Trophoblast cell (in vitro differentiated cells and primary cell): ENCODE measurements around the gene AUH.

ENCODE experiments used
- DNase-seq, 2 donors: peaks; one replicate each; pipeline ENCODE4 v3.0.0-alpha.2; 2016
- H2AFZ ChIP-seq: 2 replicates; pipeline ENCODE4 v1.6.1; 2013; ENCODE audit warnings: low read length, moderate library complexity, mild to moderate bottlenecking; ENCODE audit not compliant: insufficient read depth, poor library complexity
- H2AK5ac ChIP-seq: 2 replicates; pipeline ENCODE4 v1.6.1; 2013; ENCODE audit warnings: mild to moderate bottlenecking, low read length
- H2BK120ac ChIP-seq: 2 replicates; pipeline ENCODE4 v1.6.1; 2013; ENCODE audit warnings: low read length, mild to moderate bottlenecking, moderate library complexity; ENCODE audit not compliant: insufficient read depth, poor library complexity
- H2BK12ac ChIP-seq: 2 replicates; pipeline ENCODE4 v1.6.1; 2013; ENCODE audit warnings: mild to moderate bottlenecking, low read length, moderate library complexity
- H2BK5ac ChIP-seq: 2 replicates; pipeline ENCODE4 v1.6.1; 2013; ENCODE audit warnings: low read length, low read depth, moderate library complexity, mild to moderate bottlenecking; ENCODE audit not compliant: poor library complexity
- H3K14ac ChIP-seq: 2 replicates; pipeline ENCODE4 v1.6.1; 2013; ENCODE audit warnings: mild to moderate bottlenecking, low read length
- H3K18ac ChIP-seq: 2 replicates; pipeline ENCODE4 v1.6.1; 2013; ENCODE audit warnings: mild to moderate bottlenecking, low read length
- H3K23ac ChIP-seq: 2 replicates; pipeline ENCODE4 v1.6.1; 2013; ENCODE audit warnings: low read length
- H3K27ac ChIP-seq: 2 replicates; pipeline ENCODE4 v1.5.1; 2013; ENCODE audit warnings: low read depth, mild to moderate bottlenecking, inconsistent platforms, low read length, moderate library complexity
- H3K27me3 ChIP-seq: 2 replicates; pipeline ENCODE4 v1.6.1; 2013; ENCODE audit warnings: inconsistent platforms, mild to moderate bottlenecking, low read length, moderate library complexity; ENCODE audit not compliant: insufficient read depth
- H3K36me3 ChIP-seq, 2 experiments: 1 replicate in 1 of 2; 2 replicates in 1 of 2; pipeline ENCODE4 v1.6.1; 2013; ENCODE audit warnings: low read length in 2 of 2, mild to moderate bottlenecking in 2 of 2, moderate library complexity in 1 of 2; ENCODE audit not compliant: insufficient read depth in 2 of 2, control insufficient read depth in 1 of 2
- H3K4ac ChIP-seq: 2 replicates; pipeline ENCODE4 v1.6.1; 2013; ENCODE audit warnings: low read depth, mild to moderate bottlenecking, low read length, moderate library complexity
- H3K4me1 ChIP-seq, 2 experiments: 1 replicate in 1 of 2; 2 replicates in 1 of 2; pipeline ENCODE4 v1.6.1; 2013; ENCODE audit warnings: low read length in 2 of 2, mild to moderate bottlenecking in 2 of 2, moderate library complexity in 1 of 2; ENCODE audit not compliant: insufficient read depth in 2 of 2, control insufficient read depth in 1 of 2
- H3K4me2 ChIP-seq: 2 replicates; pipeline ENCODE4 v1.6.1; 2013; ENCODE audit warnings: inconsistent platforms, mild to moderate bottlenecking, low read length, moderate library complexity
- H3K4me3 ChIP-seq: 2 replicates; pipeline ENCODE4 v1.5.1; 2013; ENCODE audit warnings: mild to moderate bottlenecking, low read depth, low read length, inconsistent platforms
- H3K79me1 ChIP-seq: one replicate; pipeline ENCODE4 v1.6.1; 2013; ENCODE audit warnings: low read length
- H3K79me2 ChIP-seq: 2 replicates; pipeline ENCODE4 v1.6.1; 2013; ENCODE audit warnings: low read length, mild to moderate bottlenecking; ENCODE audit not compliant: control insufficient read depth, insufficient read depth, poor library complexity
- H3K9ac ChIP-seq: 2 replicates; pipeline ENCODE4 v1.6.1; 2013; ENCODE audit warnings: mild to moderate bottlenecking, low read length
- H3K9me3 ChIP-seq: 2 replicates; pipeline ENCODE4 v1.6.1; 2013; ENCODE audit warnings: low read depth, mild to moderate bottlenecking, control low read depth, inconsistent platforms, low read length; ENCODE audit not compliant: insufficient read depth
- H4K12ac ChIP-seq: 2 replicates; pipeline ENCODE4 v1.6.1; 2013; ENCODE audit warnings: low read depth, mild to moderate bottlenecking, low read length, moderate library complexity
- H4K8ac ChIP-seq: 2 replicates; pipeline ENCODE4 v1.6.1; 2013; ENCODE audit warnings: low read depth, mild to moderate bottlenecking, low read length, moderate library complexity
- H4K91ac ChIP-seq: one replicate; pipeline ENCODE4 v1.6.1; 2013; ENCODE audit warnings: low read depth, mild to moderate bottlenecking, low read length, moderate library complexity
- WGBS: extraction: QIAGEN DNeasy Blood & Tissue Kit; methylation state at CpG from one replicate; pipeline ENCODE4 v1.1.7; 2013; ENCODE audit warnings: missing lambda C conversion rate; ENCODE audit not compliant: insufficient read length, insufficient coverage; ENCODE audit errors: extremely low coverage; 5-methylcytosine and 5-hydroxymethylcytosine counted together

Gene AUH

DNA sequence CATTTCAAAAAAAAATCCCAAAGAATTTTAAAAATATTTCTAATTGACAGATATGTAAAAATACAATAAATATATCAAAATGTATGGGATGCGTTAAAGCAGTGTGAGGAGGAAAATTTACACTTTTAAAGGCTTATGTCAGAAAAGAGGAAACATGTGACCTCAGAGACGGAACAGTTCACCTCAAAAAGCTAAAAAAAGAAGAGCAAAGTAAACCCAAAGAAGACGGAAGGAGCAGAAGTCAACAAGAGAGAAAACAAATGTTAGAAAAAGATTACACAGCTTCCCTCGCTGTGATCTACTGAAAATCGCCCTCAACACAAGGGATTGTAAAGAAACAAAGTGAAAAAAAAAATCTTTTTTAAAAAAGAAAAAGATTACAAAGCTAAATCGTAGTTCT is 186.9 kb downstream of the AUH start:
- no peak for DNase-seq
- H3K23ac ChIP-seq = no peak overlapping the region
- H2BK5ac ChIP-seq = no peak overlapping the region
- peaks cover 0 to 3% of the 10 kb centered on the region in 2 experiments for H3K4me1 ChIP-seq
- H4K12ac ChIP-seq = no peak overlapping the region
- no peaks in the 10 kb centered on the region for H3K36me3 ChIP-seq
- no peak overlapping the region for H4K8ac ChIP-seq
- no peak overlapping the region for H3K4me2 ChIP-seq
- H3K79me1 ChIP-seq = peaks cover 2% of the 10 kb centered on the region
- no peak overlapping the region for H3K27ac ChIP-seq
- H2BK12ac ChIP-seq = no peak overlapping the region
- no peaks in the 10 kb centered on the region for H3K79me2 ChIP-seq
- H3K9me3 ChIP-seq = no peaks in the 10 kb centered on the region
- no CpG with 5 or more reads among the region's 6 CpGs for WGBS
- H2AFZ ChIP-seq = no peak overlapping the region
- no peak overlapping the region for H3K18ac ChIP-seq
- H2BK120ac ChIP-seq = no peak overlapping the region
- no peak overlapping the region for H4K91ac ChIP-seq
- no peak overlapping the region for H3K4me3 ChIP-seq
- H3K9ac ChIP-seq = no peak overlapping the region
- H3K4ac ChIP-seq = no peak overlapping the region
- H2AK5ac ChIP-seq = no peak overlapping the region
- no peak overlapping the region for H3K14ac ChIP-seq
- no peaks in the 10 kb centered on the region for H3K27me3 ChIP-seq

DNA sequence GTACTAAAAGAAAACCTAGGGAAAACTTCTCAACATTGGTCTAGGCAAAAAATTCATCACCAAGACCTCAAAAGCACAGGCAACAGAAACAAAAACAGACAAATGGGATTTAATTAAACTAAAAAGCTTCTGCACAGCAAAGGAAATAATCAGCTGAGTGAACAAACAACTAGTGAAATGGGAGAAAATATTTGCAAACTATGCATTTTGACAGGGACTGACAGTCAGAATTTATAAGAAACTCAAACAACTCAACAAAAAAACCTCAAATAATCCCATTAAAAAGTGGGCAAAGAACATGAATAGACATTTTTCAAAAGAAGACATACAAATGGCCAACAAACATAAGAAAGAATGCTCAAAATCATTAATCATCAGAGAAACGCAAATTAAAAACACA is 189.4 kb downstream of the AUH start:
- Histone ChIP-seq H3K36me3 (no peaks in the 10 kb centered on the region), H3K4me2 (no peak overlapping the region), H2BK120ac (no peak overlapping the region), H4K12ac (no peak overlapping the region), H3K9ac (no peak overlapping the region), H3K4me1 (no peaks in the 10 kb centered on the region), H4K8ac (no peak overlapping the region), H3K4ac (no peak overlapping the region), H3K4me3 (no peak overlapping the region), H4K91ac (no peak overlapping the region), H2BK12ac (no peak overlapping the region), H3K79me1 (no peaks in the 10 kb centered on the region), H2AK5ac (no peak overlapping the region), H3K14ac (no peak overlapping the region), H3K27ac (no peak overlapping the region), H3K27me3 (no peaks in the 10 kb centered on the region), H2AFZ (no peak overlapping the region), H3K9me3 (no peaks in the 10 kb centered on the region), H3K79me2 (no peaks in the 10 kb centered on the region), H3K23ac (no peak overlapping the region), H2BK5ac (no peak overlapping the region), H3K18ac (no peak overlapping the region)
- no CpG with 5 or more reads among the region's 1 CpG for WGBS
- DNase-seq = no peak

DNA sequence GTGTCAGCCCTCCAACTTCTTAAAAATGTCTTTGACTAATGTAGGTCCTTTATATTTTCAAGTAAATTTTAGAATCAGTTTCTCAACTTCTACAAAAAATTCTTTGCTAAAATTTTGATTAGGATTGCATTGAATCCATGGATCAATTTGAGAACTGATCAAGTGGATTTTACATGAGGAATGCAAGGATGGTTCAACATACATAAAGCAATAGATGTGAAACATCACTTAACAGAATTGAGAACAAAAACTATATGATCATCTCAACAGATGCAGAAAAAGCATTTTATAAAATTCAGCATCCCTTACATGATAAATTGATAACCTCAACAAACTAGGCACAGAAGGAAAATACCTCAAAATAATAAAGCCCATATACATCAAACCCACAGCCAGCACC is 190.8 kb downstream of the AUH start:
- no peak overlapping the region for H4K91ac ChIP-seq
- no peak overlapping the region for H4K12ac ChIP-seq
- H3K9ac ChIP-seq = no peak overlapping the region
- H3K4me3 ChIP-seq = no peak overlapping the region
- H3K36me3 ChIP-seq = no peaks in the 10 kb centered on the region
- no peaks in the 10 kb centered on the region for H3K9me3 ChIP-seq
- H3K4ac ChIP-seq = no peak overlapping the region
- no peaks in the 10 kb centered on the region for H3K27me3 ChIP-seq
- no peaks in the 10 kb centered on the region for H3K79me1 ChIP-seq
- H3K4me2 ChIP-seq = no peak overlapping the region
- no peak overlapping the region for H3K23ac ChIP-seq
- no peaks in the 10 kb centered on the region for H3K4me1 ChIP-seq
- no peaks in the 10 kb centered on the region for H3K79me2 ChIP-seq
- no peak overlapping the region for H4K8ac ChIP-seq
- no peak overlapping the region for H2BK5ac ChIP-seq
- DNase-seq = no peak
- H2BK12ac ChIP-seq = no peak overlapping the region
- H3K14ac ChIP-seq = no peak overlapping the region
- no peak overlapping the region for H2BK120ac ChIP-seq
- no peak overlapping the region for H3K27ac ChIP-seq
- no peak overlapping the region for H2AFZ ChIP-seq
- H3K18ac ChIP-seq = no peak overlapping the region
- no peak overlapping the region for H2AK5ac ChIP-seq

DNA sequence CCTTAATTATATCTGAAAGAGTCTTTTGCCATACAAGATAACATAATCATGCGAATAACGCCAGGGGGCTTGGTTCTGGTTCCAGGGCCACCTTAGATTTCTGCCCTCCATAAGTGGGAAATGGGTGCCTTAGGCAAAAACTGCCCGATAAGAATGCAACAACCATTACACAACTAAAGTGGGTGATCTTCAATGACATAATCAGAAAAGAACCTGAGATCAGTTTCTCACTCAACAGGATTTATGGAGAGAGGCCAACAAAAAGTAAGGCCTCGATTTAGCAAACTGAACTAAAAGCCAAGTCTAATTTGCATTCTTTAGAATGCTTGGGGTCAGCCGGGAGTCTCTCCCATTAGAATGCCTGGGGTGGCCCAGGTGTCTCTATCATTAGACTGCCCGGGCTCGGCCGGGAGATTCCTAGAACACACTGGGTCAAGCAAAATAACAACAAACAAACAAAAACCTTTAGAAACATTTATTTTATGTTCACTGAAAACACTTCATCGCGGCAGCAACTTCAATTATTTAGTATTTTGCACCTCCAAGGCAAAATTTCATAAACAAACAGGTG is 194.8 kb downstream of the AUH start:
- no peaks in the 10 kb centered on the region for H3K9me3 ChIP-seq
- no peak overlapping the region for H3K4me2 ChIP-seq
- H3K4me3 ChIP-seq = no peak overlapping the region
- H3K4me1 ChIP-seq = peaks cover 16 to 20% of the 10 kb centered on the region in 2 experiments
- DNase-seq = peak; percentile 40 to 77
- no peak overlapping the region for H3K14ac ChIP-seq
- H3K27me3 ChIP-seq = no peaks in the 10 kb centered on the region
- no peaks in the 10 kb centered on the region for H3K36me3 ChIP-seq
- no peak overlapping the region for H4K91ac ChIP-seq
- H3K4ac ChIP-seq = no peak overlapping the region
- no peak overlapping the region for H2AK5ac ChIP-seq
- no peak overlapping the region for H2AFZ ChIP-seq
- H3K79me1 ChIP-seq = peaks cover 4% of the 10 kb centered on the region
- H3K18ac ChIP-seq = no peak overlapping the region
- H3K79me2 ChIP-seq = no peaks in the 10 kb centered on the region
- H4K12ac ChIP-seq = no peak overlapping the region
- H3K23ac ChIP-seq = no peak overlapping the region
- no peak overlapping the region for H2BK5ac ChIP-seq
- H3K9ac ChIP-seq = no peak overlapping the region
- no CpG with 5 or more reads among the region's 10 CpGs for WGBS
- no peak overlapping the region for H3K27ac ChIP-seq
- no peak overlapping the region for H4K8ac ChIP-seq
- no peak overlapping the region for H2BK120ac ChIP-seq
- H2BK12ac ChIP-seq = no peak overlapping the region
